B cell (primary cell): ENCODE data around the gene ULK1. TPM values are rescaled to one million over a fixed set of nuclear protein-coding genes. Genes with fewer than 3 reads are reported as not detected.

ENCODE experiments used
- ATAC-seq: fragments of 200-7000 bp; cut with Tn5 transposase; one replicate; pipeline ENCODE4 v1.10.0; 2021; ENCODE audit warnings: low read depth, mild to moderate bottlenecking, moderate number of reproducible peaks, moderate library complexity
- CTCF ChIA-PET: fragments of 350-600 bp; sonication (Branson Sonifier 250); formaldehyde crosslinking; loops from one replicate; lab custom pipeline; 2021; ENCODE audit warnings: antibody characterized with exemption, inconsistent platforms; lab: Charles Lee
- POLR2A ChIA-PET: fragments of 350-600 bp; sonication (Branson Sonifier 250); formaldehyde crosslinking; loops from one replicate; lab custom pipeline; 2021; ENCODE audit warnings: antibody characterized with exemption; lab: Charles Lee
- DNase-seq: peaks from one replicate; pipeline ENCODE4 v3.0.0; 2013
- H2AFZ ChIP-seq: 2 replicates; pipeline ENCODE4 v1.6.1; 2012; ENCODE audit warnings: mild to moderate bottlenecking, low read depth, low read length; ENCODE audit not compliant: insufficient read depth, poor library complexity, severe bottlenecking
- H3K27ac ChIP-seq, 2 donors: 1 replicate in 1 of 2; 2 replicates in 1 of 2; pipeline ENCODE4 v1.5.1; 2012 to 2013; ENCODE audit warnings: low read length in 2 of 2, mild to moderate bottlenecking in 2 of 2, moderate library complexity in 1 of 2
- H3K27me3 ChIP-seq, 4 experiments: fragments of 200-600 bp in 1 of 4; sonication (generic) in 1 of 4; replicated peaks in 1 of 4; 1 replicate in 2 of 4; 2 replicates in 2 of 4; pipeline versions ENCODE4 v1.6.1 to v1.7.0; 2013 to 2016; ENCODE audit warnings: low read length in 3 of 4, mild to moderate bottlenecking in 2 of 4, mixed read lengths in 1 of 4, moderate library complexity in 1 of 4; ENCODE audit not compliant: insufficient read depth in 4 of 4, control insufficient read depth in 3 of 4; ENCODE audit errors: control extremely low read depth in 1 of 4
- H3K36me3 ChIP-seq, 2 experiments: replicated peaks in 1 of 2; 1 replicate in 1 of 2; 2 replicates in 1 of 2; pipeline versions ENCODE4 v1.6.1 to v1.7.1; 2013; ENCODE audit warnings: low read length in 1 of 2; ENCODE audit not compliant: insufficient read depth in 2 of 2, control insufficient read depth in 1 of 2; ENCODE audit errors: control extremely low read depth in 1 of 2, extremely low read depth in 1 of 2
- H3K4me1 ChIP-seq, 2 donors: fragments of 200-600 bp in 1 of 2; sonication (generic) in 1 of 2; 1 replicate in 1 of 2; 2 replicates in 1 of 2; pipeline versions ENCODE4 v1.5.1 to v1.6.1; 2013 to 2017; ENCODE audit warnings: low read length in 2 of 2; ENCODE audit not compliant: control insufficient read depth in 2 of 2, insufficient read depth in 2 of 2
- H3K4me2 ChIP-seq: replicated peaks from 2 replicates; pipeline ENCODE3; 2012; ENCODE audit warnings: mild to moderate bottlenecking, low read depth, low read length; ENCODE audit not compliant: poor library complexity, severe bottlenecking
- H3K4me3 ChIP-seq, 5 experiments: fragments of 200-600 bp in 1 of 5; sonication (generic) in 1 of 5; 1 replicate in 3 of 5; 2 replicates in 2 of 5; pipeline versions ENCODE4 v1.5.1 to v1.7.0; 2011 to 2016; ENCODE audit warnings: low read length in 4 of 5, mild to moderate bottlenecking in 4 of 5, low read depth in 2 of 5, control low read depth in 1 of 5, moderate library complexity in 1 of 5; ENCODE audit not compliant: insufficient read depth in 1 of 5; ENCODE audit errors: control extremely low read depth in 1 of 5, extremely low read depth in 1 of 5
- H3K79me2 ChIP-seq: fragments of 200-600 bp; sonication (generic); one replicate; pipeline ENCODE4 v1.6.0; 2016; ENCODE audit warnings: low read length; ENCODE audit not compliant: control insufficient read depth, insufficient read depth
- H3K9ac ChIP-seq: fragments of 200-600 bp; sonication (generic); 2 replicates; pipeline ENCODE4 v1.6.1; 2017; ENCODE audit warnings: mild to moderate bottlenecking, low read length, moderate library complexity
- H3K9me3 ChIP-seq, 3 donors: one replicate each; pipeline versions ENCODE4 v1.6.1 to v1.7.1; 2013; ENCODE audit warnings: low read length in 2 of 3; ENCODE audit not compliant: control insufficient read depth in 2 of 3, insufficient read depth in 1 of 3; ENCODE audit errors: control extremely low read depth in 1 of 3
- H4K20me1 ChIP-seq: 2 replicates; pipeline ENCODE4 v1.6.0; 2012; ENCODE audit warnings: mild to moderate bottlenecking, low read length; ENCODE audit not compliant: insufficient read depth, control insufficient read depth, poor library complexity, severe bottlenecking
- H3K27ac Mint-ChIP-seq: one replicate; pipeline ENCODE4 v1.8.0; 2021; ENCODE audit warnings: mixed read lengths
- H3K27me3 Mint-ChIP-seq: one replicate; pipeline ENCODE4 v1.8.0; 2021; ENCODE audit warnings: mixed read lengths
- H3K4me1 Mint-ChIP-seq: one replicate; pipeline ENCODE4 v1.8.0; 2021; ENCODE audit warnings: mixed read lengths
- H3K4me3 Mint-ChIP-seq: one replicate; pipeline ENCODE4 v1.8.0; 2021; ENCODE audit warnings: mixed read lengths
- H3K9me3 Mint-ChIP-seq: one replicate; pipeline ENCODE4 v1.8.0; 2022; ENCODE audit warnings: mixed read lengths; ENCODE audit not compliant: insufficient read depth
- CTCF ChIP-seq: fragments of 200-600 bp; IDR thresholded peaks from one replicate; pipeline ENCODE4 v1.8.0; 2022; ENCODE audit warnings: antibody characterized with exemption, mild to moderate bottlenecking
- EZH2 ChIP-seq: IDR thresholded peaks from 2 replicates; pipeline ENCODE4 v1.6.1; 2012; ENCODE audit warnings: borderline replicate concordance, low read depth, mild to moderate bottlenecking, moderate library complexity, low read length; ENCODE audit not compliant: insufficient read depth, poor library complexity, severe bottlenecking
- WGBS: methylation state at CpG from one replicate; pipeline ENCODE4 v1.1.5; 2013; ENCODE audit warnings: missing lambda C conversion rate; ENCODE audit not compliant: insufficient coverage; 5-methylcytosine and 5-hydroxymethylcytosine counted together
- intact Hi-C: fragments of 100-400 bp; cut with micrococcal nuclease; formaldehyde crosslinking; loops from one replicate; pipeline ENCODE4 v1.10.0; 2022
- polyA plus RNA-seq: library from polyadenylated mRNA; depleted of rRNA; stranded (reverse); fragments of >200 nt; gene quantifications from 2 replicates; pipeline ENCODE4 v1.2.3, GENCODE V29; 2012
- total RNA-seq, 2 donors: library from RNA; stranded (reverse); fragments of 120-200 nt in 1 of 2; gene quantifications; 1 replicate in 1 of 2; 2 replicates in 1 of 2; pipeline versions ENCODE4 v1.2.3 to v1.2.4, GENCODE V29; 2013 to 2022

The ULK1 gene
- total and polyA plus RNA-seq, 2 donors (not counting 1 experiment from before 2014, with no cell fraction given): 38.9 to 59.5 TPM

GRCh38 chr12:131849700-131850553 is 44.5 kb upstream of the ULK1 start:
- H3K4me3 Mint-ChIP-seq: no peak overlapping the region
- ATAC-seq (no peak), DNase-seq (no peak)
- Histone ChIP-seq H3K79me2 (no peaks in the 10 kb centered on the region), H4K20me1 (no peaks in the 10 kb centered on the region), H3K27me3 (no peaks in the 10 kb centered on the region), H2AFZ (no peak overlapping the region), H3K4me1 (peaks cover 18 to 19% of the 10 kb centered on the region in 2 donors), H3K36me3 (peaks cover 0 to 9% of the 10 kb centered on the region in 2 experiments), H3K4me2 (no peak overlapping the region), H3K9ac (no peak overlapping the region), H3K4me3 (no peak overlapping the region), H3K27ac (no peak overlapping the region), H3K9me3 (no peaks in the 10 kb centered on the region)
- H3K4me1 Mint-ChIP-seq: peaks cover 18% of the 10 kb centered on the region
- intact Hi-C loops: no loop called here
- no peaks in the 10 kb centered on the region for H3K27me3 Mint-ChIP-seq
- no peak overlapping the region for H3K27ac Mint-ChIP-seq
- TF ChIP-seq CTCF: no peak
- no peak for TF ChIP-seq EZH2
- H3K9me3 Mint-ChIP-seq: no peaks in the 10 kb centered on the region
- ChIA-PET POLR2A (interaction anchor here (0.5 kb wide), 1 partner anchor 100 kb away, joined by 3 read pairs; the partner anchor contains the start of gene EP400), CTCF (interaction anchor here (0.8 to 2.2 kb wide), 5 partner anchors 80 to 238 kb away, joined by 3 to 13 read pairs (median 4); no protein-coding TSS in a partner anchor)
- 93% methylated on average over 47 of the region's 47 CpGs for WGBS
